Astrocyte of the spinal cord (primary cell): ENCODE measurements around the gene EFCAB11.

ENCODE experiments used
- DNase-seq: peaks from one replicate; pipeline ENCODE4 v3.0.0; 2011; ENCODE audit warnings: low read depth, low spot score
- H3K4me3 ChIP-seq: 2 replicates; pipeline ENCODE4 v1.5.1; 2011; ENCODE audit warnings: low read depth, mild to moderate bottlenecking, low read length, moderate library complexity
- in situ Hi-C: cut with HindIII; loops from 2 replicates; pipeline ENCODE4 v1.10.0; 2017; ENCODE audit warnings: low sequenced_read_pairs
- TF ChIP-seq, protein P1 (sequence below): IDR thresholded peaks from 2 replicates; pipeline ENCODE4 v1.5.1; 2012; ENCODE audit warnings: low read depth, mild to moderate bottlenecking, low read length, inconsistent platforms

EFCAB11 gene

GRCh38 chr14:89908712-89909450 lies 45.6 kb downstream of the EFCAB11 start:
- TF ChIP-seq, protein P1, sequence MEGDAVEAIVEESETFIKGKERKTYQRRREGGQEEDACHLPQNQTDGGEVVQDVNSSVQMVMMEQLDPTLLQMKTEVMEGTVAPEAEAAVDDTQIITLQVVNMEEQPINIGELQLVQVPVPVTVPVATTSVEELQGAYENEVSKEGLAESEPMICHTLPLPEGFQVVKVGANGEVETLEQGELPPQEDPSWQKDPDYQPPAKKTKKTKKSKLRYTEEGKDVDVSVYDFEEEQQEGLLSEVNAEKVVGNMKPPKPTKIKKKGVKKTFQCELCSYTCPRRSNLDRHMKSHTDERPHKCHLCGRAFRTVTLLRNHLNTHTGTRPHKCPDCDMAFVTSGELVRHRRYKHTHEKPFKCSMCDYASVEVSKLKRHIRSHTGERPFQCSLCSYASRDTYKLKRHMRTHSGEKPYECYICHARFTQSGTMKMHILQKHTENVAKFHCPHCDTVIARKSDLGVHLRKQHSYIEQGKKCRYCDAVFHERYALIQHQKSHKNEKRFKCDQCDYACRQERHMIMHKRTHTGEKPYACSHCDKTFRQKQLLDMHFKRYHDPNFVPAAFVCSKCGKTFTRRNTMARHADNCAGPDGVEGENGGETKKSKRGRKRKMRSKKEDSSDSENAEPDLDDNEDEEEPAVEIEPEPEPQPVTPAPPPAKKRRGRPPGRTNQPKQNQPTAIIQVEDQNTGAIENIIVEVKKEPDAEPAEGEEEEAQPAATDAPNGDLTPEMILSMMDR = no peak
- in situ Hi-C loops = no loop called here
- H3K4me3 ChIP-seq = no peak overlapping the region
- no peak for DNase-seq

DNA sequence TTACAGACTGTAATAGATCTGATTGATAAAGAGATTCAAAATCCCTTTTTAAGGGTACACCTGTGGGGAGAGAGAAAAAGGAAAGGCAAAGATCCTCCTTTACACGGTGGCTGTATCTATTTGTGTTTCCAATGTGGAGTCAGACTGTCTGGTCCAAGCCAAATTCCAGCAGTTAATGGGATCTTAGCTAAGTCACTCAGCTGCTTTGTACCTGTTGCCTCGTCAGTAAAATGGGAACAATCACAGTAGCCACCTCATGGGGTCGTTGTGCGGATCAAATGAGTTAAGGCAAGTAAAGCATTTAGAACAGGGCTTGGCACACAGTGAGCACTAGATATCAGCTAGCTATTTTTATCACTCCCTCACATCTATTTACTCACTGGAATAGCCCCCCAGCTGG lies 46.9 kb downstream of the EFCAB11 start:
- TF ChIP-seq, protein P1 = no peak
- in situ Hi-C loops = no loop called here
- DNase-seq = no peak
- H3K4me3 ChIP-seq = no peak overlapping the region

GRCh38 chr14:89906000-89906399 lies 48.5 kb downstream of the EFCAB11 start:
- DNase-seq = no peak
- no peak overlapping the region for H3K4me3 ChIP-seq
- TF ChIP-seq, protein P1 = no peak
- in situ Hi-C loops = no loop called here

DNA sequence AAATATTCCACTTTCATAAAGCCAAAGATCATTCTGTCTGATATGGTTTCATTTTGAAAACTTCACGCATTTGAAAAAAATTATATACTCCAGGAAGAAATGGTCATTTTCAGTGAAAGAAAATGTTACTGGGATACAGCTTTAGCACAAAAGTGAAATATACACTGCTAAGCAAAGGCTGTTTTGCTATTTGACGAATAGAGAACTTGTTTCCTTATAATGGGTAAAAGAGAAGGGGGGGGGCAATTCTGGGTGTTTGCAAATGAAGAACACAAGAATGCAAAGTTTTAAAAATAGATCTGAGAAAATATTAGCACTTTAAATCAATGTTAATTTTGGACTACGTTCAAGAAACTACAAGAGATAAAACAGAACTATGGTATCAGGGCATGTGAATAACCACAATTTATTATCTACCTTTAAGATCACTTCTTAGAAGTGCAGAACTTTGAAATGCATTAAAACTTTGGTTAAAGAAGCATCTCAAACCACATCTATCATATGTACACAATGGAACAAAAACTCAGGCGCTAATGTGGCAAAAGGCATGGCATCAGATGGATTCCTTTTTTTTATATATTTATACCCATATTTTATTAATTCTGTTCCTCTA lies 51.1 kb downstream of the EFCAB11 start:
- DNase-seq = no peak
- in situ Hi-C loops = no loop called here
- H3K4me3 ChIP-seq = no peak overlapping the region
- TF ChIP-seq, protein P1 = no peak

GRCh38 chr14:89902881-89903280 lies 51.6 kb downstream of the EFCAB11 start:
- TF ChIP-seq, protein P1 = no peak
- DNase-seq = no peak
- in situ Hi-C loops = no loop called here
- no peak overlapping the region for H3K4me3 ChIP-seq

DNA sequence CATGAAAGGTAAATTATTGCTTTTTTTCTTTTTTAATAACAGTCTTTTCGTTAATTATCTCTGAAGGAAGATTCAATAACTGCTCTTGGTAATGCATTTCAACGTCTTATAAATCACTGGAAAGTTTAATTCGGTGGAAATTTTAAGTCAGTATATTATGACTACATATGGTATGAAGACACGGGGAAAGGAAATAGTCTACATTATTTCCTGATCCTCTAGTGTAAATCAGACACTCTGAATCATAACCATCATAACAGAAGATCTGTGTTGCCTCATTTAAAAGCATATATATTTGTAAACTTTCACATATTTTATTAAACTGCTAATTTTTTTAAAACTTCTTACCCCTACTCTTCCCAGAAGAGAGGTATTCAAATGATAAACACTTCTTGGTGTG lies 53.7 kb downstream of the EFCAB11 start:
- no peak for DNase-seq
- TF ChIP-seq, protein P1 = no peak
- no peak overlapping the region for H3K4me3 ChIP-seq
- in situ Hi-C loops = no loop called here
